ENCODE measurements around the gene ZNF79. TPM values are rescaled to one million over a fixed set of nuclear protein-coding genes. Genes with fewer than 3 reads are reported as not detected.

ZNF79 gene
- total RNA-seq, 4 donors from 2014 or later: 6.0 to 11.9 (median 9.5) TPM

DNA sequence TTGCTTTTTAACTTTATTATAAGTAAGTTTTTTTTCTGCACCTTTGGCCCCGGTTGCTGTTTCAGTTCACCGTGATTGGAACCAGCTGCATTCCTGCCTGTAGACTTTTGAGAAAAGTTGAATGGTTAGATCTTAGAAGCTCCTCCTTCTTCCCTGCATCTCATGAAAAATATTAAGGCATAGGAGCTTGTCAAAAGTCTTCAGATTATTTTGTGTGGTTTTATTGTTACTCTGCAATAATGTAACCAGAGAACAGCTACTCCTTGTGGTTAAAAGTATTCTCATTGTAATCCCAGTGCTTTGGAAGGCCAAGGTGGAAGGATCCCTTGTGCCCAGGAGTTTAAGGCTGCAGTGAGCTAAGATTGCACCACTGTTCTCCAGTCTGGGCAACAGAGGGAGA is 30.5 kb upstream of the ZNF79 start:
- TF ChIP-seq CTCF (IDR thresholded peaks at IDR 0.05; ENCODE audit: low read depth): no peak

- TF ChIP-seq CTCF (IDR thresholded peaks at IDR 0.05; ENCODE audit: low read depth): no peak
Measured at GRCh38 chr9:127395497-127396252, 28.5 kb upstream of the ZNF79 start.

DNA sequence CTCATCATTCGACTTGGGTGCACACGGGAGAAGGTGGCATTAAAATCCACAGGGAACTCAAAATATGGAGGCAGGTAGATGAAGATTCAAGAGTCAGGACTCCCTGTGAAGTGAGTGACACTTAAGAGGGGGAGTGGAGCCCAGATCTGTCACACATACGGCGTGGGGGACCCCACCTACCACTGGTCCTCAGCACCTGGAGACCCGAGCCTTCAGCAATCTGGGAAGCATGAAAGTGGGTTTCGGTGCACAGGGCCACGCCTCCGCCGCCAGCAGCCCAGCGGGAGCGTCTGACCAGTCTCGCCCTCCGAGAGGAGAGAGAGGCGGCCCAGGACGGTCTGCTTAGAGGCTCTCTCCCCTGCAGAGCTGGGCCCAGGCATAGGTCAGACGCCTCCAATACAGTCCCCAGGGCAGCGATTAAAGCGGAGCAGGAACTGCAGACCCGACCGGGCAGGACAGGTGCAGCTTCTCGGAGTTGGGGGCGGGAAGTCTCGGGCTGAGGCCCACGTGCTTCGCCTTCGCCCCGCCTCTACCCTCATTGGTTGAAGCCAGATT is 27.9 kb upstream of the ZNF79 start:
- no peak for TF ChIP-seq CTCF (IDR thresholded peaks at IDR 0.05; ENCODE audit: low read depth)

GRCh38 chr9:127396808-127397645 is 27.2 kb upstream of the ZNF79 start, which contains the start of gene SLC2A8:
Gene SLC2A8 (plus strand): TSS chr9:127397169. CDS start chr9:127397231, 62 bp downstream.
- TF ChIP-seq CTCF (IDR thresholded peaks at IDR 0.05; ENCODE audit: low read depth): no peak

DNA sequence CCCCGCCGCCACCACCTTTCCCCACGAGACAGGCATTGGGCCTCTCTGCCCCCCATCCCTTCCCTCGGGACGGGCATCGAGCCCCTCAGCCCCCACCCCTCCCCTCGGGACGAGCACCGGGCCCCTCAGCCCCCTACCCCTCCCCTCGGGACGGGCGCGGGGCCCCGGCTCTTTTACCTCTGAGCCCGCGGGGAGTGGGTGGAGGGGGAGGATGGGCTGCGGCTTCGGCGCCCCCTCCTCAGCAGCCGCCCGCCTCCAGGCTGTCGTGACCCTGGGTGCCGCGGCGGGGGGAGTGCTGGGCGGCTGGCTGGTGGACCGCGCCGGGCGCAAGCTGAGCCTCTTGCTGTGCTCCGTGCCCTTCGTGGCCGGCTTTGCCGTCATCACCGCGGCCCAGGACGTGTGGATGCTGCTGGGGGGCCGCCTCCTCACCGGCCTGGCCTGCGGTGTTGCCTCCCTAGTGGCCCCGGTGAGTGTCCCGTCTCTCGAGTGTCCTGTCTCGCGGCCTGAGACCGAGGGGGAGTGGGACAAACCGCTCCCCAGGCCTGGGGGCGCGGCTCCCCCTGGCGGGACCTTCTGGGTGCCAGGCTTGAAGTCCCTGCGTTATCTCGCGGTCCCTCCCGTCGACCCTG is 26.4 kb upstream of the ZNF79 start:
- TF ChIP-seq CTCF (IDR thresholded peaks at IDR 0.05; ENCODE audit: low read depth): no peak

DNA sequence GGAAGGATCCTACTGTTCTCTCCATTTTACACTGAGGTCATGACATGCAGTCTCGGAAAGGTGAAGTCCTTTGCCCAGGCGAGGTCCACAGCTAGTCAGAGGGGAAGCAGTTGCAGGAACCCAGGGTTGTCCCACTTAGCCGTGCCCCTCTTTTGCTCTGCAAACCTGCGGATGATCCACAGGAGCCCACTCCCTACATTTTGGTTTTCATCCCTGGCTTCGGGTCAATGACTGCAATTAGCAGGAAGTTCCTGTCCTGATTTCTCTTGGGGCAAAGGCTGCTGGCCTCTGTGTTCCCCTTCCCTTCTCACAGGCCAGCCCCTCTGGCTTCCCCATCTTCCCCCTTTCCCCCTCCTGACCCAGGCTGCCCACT is 25.9 kb upstream of the ZNF79 start:
- no peak for TF ChIP-seq CTCF (IDR thresholded peaks at IDR 0.05; ENCODE audit: low read depth)
